ENCODE results near the gene TACC2.
"Not testable (repeated sequence)": the region's sequence is repeated elsewhere in the genome, so short reads cannot be mapped to it uniquely, and the experiment has no call there.

TACC2 gene

GRCh38 chr10:122066337-122066939 lies 77.5 kb downstream of the TACC2 start:
- DNase-seq, result not testable (repeated sequence)

GRCh38 chr10:122068844-122069243 lies 79.9 kb downstream of the TACC2 start:
- DNase-seq, result no peak

DNA sequence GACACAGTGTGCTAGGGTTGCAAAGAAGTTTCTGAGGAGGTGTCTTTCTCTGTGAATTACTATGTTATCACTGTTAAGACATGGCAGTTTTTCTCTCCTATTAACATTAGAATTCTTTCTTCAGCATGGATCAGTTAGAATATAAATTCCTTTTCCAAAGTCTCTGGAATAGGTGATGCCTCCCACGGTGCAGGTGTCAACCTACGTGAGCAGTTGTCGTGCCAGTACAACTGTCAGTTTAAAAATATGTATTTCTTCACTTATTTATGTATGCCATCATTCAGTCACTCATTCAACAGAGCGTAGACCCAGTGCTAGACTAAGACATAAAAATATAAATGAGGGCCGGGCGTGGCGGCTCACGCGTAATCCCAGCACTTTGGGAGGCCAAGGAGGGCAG lies 83.5 kb downstream of the TACC2 start:
- DNase-seq, result no peak

- DNase-seq, result no peak
These were observed 84.5 kb downstream of the TACC2 start for GRCh38 chr10:122073508-122073907.

- no peak for DNase-seq
These were observed 86.2 kb downstream of the TACC2 start for GRCh38 chr10:122075171-122075570.

GRCh38 chr10:122075876-122076275 lies 86.9 kb downstream of the TACC2 start:
- DNase-seq, result not testable (repeated sequence)

DNA sequence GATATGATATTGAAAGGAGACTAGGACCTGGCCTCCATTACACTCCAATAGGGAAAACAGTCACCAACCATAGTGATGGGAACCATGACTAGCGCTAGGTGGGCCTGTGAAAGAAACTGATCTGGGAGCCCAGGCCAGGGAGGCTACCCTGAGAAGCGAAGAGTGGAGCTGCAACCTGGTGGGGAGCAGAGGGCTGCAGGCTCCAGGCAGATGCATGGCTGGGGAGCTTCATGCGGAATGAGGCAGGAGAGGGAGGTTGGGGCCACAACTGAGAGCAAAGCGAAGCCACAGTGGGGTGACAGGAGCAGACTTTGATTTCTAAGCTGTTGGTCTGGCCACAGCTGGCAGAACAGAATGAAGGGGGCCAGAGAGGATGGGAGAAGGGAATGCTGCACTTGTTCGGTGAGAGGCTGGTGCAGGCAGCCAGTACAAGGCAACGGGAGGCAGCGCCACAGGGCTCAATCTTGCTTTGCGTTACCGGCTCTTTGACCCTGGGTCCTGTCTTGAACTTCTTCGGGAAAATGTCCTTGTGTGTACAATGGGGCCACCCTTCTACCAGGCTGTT lies 88.4 kb downstream of the TACC2 start:
- no peak for DNase-seq

- no peak for DNase-seq
These were observed 89.4 kb downstream of the TACC2 start for GRCh38 chr10:122078326-122078725.

- no peak for DNase-seq
These were observed 90.2 kb downstream of the TACC2 start for GRCh38 chr10:122078965-122079795.

- DNase-seq, result no peak
These were observed 93.9 kb downstream of the TACC2 start for GRCh38 chr10:122082616-122083477.

DNA sequence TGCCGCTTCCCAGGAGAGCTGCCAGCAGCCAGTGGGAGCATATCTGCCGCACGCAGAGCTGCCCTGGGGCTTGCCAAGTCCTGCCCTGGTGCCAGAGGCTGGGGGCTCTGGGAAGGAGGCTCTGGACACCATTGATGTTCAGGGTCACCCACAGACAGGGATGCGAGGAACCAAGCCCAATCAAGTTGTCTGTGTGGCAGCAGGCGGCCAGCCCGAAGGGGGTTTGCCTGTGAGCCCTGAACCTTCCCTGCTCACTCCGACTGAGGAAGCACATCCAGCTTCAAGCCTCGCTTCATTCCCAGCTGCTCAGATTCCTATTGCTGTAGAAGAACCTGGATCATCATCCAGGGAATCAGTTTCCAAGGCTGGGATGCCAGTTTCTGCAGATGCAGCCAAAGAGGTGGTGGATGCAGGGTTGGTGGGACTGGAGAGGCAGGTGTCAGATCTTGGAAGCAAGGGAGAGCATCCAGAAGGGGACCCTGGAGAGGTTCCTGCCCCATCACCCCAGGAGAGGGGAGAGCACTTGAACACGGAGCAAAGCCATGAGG lies 94.6 kb downstream of the TACC2 start:
- DNase-seq, result no peak

GRCh38 chr10:122084286-122085041 lies 95.5 kb downstream of the TACC2 start:
- DNase-seq, result no peak

DNA sequence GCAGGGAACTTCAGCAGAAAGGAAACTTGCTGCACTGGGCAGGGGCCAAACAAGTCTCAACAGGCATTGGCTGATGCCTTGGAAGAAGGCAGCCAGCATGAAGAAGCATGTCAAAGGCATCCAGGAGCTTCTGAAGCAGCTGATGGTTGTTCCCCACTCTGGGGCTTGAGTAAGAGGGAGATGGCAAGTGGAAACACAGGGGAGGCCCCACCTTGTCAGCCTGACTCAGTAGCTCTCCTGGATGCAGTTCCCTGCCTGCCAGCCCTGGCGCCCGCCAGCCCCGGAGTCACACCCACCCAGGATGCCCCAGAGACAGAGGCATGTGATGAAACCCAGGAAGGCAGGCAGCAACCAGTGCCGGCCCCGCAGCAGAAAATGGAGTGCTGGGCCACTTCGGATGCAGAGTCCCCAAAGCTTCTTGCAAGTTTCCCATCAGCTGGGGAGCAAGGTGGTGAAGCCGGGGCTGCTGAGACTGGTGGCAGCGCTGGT lies 96.5 kb downstream of the TACC2 start:
- no peak for DNase-seq

DNA sequence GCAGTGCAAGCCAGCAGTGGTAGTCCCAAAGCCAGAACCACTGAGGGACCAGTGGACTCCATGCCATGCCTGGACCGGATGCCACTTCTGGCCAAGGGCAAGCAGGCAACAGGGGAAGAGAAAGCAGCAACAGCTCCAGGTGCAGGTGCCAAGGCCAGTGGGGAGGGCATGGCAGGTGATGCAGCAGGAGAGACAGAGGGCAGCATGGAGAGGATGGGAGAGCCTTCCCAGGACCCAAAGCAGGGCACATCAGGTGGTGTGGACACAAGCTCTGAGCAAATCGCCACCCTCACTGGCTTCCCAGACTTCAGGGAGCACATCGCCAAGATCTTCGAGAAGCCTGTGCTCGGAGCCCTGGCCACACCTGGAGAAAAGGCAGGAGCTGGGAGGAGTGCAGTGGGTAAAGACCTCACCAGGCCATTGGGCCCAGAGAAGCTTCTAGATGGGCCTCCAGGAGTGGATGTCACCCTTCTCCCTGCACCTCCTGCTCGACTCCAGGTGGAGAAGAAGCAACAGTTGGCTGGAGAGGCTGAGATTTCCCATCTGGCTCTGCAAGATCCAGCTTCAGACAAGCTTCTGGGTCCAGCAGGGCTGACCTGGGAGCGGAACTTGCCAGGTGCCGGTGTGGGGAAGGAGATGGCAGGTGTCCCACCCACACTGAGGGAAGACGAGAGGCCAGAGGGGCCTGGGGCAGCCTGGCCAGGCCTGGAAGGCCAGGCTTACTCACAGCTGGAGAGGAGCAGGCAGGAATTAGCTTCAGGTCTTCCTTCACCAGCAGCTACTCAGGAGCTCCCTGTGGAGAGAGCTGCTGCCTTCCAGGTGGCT lies 97.7 kb downstream of the TACC2 start:
- DNase-seq, result no peak

- DNase-seq, result no peak
These were observed 98.5 kb downstream of the TACC2 start for GRCh38 chr10:122087436-122087835.

DNA sequence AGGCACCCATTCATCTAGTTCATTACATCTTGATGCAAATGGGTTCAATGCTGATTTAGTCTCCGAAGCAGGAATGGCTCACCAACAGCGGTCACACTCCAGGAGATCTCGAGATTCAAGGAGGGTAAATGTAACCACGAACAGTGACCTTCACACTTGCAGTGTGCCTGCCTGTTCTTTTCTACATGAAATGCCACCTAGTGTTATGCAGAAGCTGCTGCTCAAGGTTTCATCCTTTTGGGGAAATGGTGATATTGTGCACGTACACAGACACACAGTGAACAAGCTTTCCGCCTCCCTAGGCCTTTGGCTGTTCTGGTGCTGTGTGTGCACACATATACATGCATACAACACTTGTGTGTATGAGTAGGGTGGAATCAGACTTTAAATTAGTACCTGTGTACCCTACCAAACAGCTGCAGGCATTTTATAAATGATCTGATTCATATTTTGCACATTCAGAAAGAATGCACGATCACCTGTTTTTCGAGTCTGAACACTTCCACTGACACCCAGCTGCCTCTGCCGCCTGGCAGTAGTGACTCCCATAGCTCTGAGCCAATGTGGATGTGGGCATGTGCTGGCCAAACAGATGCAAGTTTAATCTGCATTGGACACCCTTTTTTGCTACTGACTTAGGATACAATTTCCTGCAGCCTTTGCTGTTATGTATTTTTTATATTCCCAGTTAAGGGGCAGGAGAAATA lies 100.5 kb downstream of the TACC2 start:
- DNase-seq, result no peak

- no peak for DNase-seq
These were observed 102.8 kb downstream of the TACC2 start for GRCh38 chr10:122091722-122092121.

DNA sequence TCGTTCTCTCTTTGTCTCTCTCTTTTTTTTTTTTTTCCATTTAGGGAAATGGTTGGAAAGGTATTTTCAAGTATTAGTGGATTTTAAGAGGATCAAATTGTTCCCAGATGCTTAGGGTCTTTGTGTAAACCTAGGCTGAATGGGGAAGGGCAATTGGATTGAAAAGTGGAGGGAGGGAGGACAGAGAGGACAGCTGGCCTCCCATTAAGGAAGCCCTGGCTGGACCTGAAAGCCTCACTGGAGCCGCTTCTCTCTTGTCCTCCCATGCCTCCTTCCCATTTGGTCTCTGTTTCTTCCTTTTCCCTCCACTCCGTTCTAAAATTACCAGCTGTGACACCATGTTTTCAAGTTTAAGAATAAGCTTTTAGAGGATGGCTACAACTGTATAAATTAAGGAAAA lies 104.1 kb downstream of the TACC2 start:
- no peak for DNase-seq

- DNase-seq, result not testable (repeated sequence)
These were observed 107.2 kb downstream of the TACC2 start for GRCh38 chr10:122096181-122096580.

DNA sequence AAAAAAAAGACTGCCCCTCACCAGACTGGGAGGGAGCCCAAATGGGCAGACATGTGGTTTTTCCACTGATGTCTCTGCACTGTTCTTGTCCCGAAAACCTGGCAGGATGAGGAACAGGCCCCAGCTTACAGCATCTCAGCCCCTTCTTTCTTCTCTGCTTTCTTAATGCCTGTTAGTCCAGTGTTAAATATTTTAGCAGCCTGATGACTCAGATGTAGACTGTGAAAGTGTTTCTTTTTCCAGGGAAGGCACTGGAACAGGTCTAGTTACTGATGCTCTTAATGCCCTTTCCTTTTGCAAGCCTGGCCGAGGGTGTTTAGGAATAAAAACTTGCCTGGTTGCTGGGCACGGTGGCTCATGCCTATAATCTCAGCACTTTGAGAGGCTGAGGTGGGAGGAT lies 107.7 kb downstream of the TACC2 start:
- no peak for DNase-seq

Data from stimulated activated CD4-positive, alpha-beta T cell treated with anti-CD3 and anti-CD28 coated beads, Interleukin-1b, Interleukin-23, amount 100 ng/mL, for 48 hours (primary cell).